Measurements from ENCODE around the gene RPS5.

DNA sequence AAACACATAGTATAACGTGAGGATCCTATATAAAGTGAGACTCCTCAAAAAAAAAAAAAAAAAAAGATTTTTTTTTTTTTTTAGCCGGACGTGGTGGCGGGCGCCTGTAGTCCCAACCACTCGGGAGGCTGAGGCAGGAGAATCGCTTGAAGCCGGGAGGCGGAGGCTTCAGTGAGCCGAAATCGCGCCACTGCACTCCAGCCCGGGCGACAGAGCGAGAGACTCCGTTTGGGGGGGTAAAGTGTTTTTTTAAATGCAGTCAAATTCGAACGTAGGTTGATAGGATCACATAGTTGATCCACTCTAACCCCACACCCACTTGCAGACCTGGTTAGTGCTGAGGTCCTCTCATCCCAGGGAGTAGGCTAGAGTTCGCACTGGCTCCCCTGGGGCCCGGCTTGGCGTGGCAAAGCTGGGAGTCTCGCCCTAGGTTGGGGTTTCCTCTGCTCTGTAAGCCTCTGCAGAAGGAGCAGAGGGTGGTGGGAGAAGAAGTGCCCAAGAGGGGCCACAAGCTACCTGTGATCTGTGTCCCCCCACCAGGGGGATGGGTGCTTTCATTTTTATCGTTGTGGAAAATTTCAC is 14.9 kb downstream of the RPS5 start:
- TF ChIP-seq CTCF (IDR thresholded peaks at IDR 0.05; ENCODE audit: low read depth, low read length) (no peak), EZH2phosphoT487 (IDR thresholded peaks at IDR 0.05; ENCODE audit: low read depth) (no peak)

All from OCI-LY3 (cell line).